ENCODE measurements around the gene PRAME.
"Not testable (repeated sequence)": the region's sequence is repeated elsewhere in the genome, so short reads cannot be mapped to it uniquely, and the experiment has no call there.

The PRAME gene

DNA sequence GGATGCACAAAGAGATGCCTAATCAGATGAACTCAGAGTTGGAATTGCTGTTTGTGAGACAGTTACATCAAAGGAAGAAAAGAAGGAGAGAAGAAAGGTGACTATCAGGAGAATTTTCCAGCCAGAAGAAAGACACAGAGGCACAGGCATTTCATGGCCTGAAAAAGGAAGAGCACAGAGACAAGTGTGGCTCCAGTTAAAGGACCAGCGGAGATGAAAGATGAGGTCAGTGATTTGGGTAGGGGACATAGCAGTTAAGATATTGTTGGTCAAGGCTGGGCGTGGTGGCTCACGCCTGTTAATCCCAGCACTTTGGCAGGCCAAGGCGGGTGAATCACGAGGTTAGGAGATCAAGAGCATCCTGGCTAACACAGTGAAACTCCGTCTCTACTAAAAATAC lies 35.6 kb downstream of the PRAME start:
- no peak for DNase-seq (ENCODE audit: low read depth in 3 of 3, low spot score in 1 of 3)

DNA sequence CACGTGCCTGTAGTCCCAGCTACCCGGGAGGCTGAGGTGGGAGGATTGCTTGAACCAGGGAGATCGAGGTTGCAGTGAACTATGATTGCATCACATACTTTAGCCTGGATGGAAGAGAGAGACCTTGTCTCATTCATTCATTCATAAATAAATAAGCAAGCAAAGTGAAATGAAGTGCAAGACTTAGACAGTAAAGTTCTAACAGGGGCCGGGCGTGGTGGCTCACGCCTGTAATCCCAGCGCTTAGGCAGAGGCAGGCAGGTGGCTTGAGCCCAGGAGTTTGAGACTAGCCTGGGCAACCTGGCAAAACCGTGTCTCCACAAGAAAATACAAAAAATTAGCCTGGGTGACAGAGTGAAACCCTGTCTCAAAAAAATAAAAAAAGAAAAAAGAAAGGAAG lies 37.4 kb downstream of the PRAME start:
- DNase-seq (ENCODE audit: low read depth in 3 of 3, low spot score in 1 of 3), result no peak

DNA sequence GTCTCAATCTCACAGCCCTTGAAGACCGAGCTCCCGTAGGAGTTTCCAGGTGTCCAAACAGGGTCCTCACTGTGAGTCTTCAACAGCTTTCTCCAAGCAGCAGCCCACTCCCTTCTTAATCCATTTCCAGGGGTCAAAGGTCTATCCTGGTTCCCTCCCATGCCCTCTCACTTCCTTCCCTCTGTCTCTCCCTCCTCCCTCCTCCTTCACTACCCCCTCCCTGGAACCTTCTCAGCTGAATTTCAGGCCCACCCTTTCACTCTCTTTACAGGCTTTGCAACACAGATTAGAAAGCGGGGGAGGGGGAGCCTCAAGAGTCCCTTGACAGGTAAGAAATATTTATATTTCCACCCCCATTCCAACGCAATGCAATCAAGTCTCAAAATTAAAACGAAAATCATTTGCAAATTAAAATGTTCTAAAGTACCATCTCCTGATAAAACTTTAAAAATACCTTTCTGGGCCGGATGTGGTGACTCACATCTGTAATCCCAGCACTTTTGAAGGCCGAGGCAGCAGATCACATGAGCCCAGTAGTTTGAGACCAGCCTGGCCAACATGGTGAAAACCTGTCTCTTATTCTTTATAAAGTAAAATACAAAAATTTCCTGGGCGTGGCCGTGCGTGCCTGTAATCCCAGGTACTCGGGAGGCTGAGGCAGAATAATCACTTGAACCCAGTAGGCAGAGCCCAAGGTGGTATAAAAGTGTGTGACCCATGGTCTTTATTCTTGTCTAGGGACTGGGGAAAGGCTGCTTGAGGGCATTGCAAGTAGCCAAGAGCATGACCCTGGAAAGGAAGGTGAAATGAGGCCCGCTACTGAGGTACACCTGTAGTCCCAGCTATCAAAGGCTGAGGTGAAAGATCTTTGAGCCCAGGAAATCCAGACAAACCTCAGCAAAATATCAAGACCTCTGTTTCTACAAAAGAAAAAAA lies 38.1 kb downstream of the PRAME start:
- no peak for DNase-seq (ENCODE audit: low read depth in 3 of 3, low spot score in 1 of 3)

DNA sequence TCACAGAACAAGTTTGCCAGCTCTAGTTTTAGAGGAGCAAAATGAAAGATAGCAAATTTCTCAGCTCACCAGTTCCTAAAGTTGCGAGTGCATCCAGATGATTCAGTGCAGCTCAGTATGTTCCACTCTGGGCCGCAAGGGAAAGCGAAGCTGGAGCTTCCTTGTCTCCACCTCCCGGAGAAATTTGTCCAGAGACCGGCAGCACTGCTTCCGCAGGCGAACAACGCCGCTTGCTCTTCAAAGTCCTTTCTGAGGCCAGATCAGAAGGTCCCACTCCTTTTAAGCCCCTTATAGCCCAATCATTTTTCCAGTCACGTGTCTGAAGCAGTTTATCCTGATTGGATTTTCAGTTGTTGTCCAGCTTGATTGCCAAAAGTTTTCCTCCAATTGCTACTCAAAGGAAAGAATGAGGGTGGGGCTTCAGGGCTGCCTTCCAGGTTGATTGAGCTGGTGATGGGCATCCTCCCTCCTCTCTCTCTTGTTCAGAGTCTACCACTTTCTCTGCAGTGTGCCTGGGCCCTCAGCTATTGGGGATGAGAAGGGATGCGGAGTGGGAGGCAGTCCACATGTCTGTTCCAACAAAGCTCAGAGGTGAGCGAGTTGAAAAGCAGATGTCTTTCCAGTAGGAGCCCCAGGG lies 38.9 kb downstream of the PRAME start, which contains the start of gene ZNF280A:
Gene ZNF280A (minus strand): TSS at position 251 of the 637 bp plus-strand sequence. CDS start 4,640 bp downstream, outside the sequence.
- DNase-seq (ENCODE audit: low read depth in 3 of 3, low spot score in 1 of 3), result no peak

DNA sequence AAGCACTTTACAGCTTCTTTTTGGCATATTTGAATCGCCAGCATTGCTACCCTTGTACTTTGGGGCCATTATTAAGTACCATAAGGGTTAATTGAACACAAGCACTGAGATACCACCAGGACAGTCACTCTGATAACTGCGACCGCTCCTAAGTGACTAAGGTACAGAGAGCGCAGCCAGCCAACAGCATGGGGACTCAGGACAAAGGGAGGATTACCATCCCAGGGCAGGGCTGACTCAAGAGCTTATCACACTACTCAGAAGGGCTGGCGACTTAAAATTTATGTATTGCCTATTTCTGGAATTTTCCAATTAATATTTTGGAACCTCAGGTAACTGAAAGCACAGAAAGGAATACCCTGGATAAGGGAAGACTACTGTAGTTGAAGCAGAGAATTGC lies 39.5 kb downstream of the PRAME start:
- DNase-seq (ENCODE audit: low read depth in 3 of 3, low spot score in 1 of 3), result no peak

DNA sequence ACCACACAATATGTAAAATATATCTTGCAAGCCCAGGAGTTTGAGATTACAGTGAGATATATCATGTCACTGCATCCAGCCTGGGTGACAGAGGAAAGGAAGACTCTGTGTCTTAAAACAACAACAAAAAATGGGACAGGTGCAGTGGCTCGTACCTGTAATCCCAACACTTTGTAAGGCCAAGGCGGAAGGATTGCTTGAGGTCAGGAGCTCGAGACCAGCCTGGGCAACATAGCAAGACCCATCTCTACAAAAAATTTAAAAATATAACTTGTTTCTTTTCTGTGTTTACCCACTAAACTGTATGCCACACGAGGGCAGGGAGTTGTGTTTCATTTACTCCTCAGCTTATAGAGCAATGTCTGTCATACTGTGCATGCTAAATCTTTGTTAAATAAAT lies 42.1 kb downstream of the PRAME start:
- DNase-seq (ENCODE audit: low read depth in 3 of 3, low spot score in 1 of 3), result no peak

DNA sequence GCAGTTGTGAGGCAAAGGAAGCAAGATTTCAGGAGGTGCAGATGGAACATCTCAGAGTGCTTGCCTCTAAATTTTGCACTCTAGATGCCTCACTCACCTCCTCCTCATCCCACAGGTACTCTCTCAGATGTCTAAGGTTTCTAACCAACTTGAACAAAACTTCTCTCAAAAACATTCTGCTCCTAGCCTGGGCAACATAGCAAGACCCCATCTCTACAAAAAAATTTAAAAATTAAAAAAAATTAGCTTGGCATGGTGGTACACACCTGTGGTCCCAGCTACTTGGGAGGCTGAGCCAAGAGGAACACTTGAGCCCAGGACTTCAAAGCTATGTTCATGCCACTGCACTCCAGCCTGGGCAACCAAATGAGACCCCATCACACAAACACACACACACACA lies 43.2 kb downstream of the PRAME start:
- DNase-seq (ENCODE audit: low read depth in 3 of 3, low spot score in 1 of 3), result no peak

DNA sequence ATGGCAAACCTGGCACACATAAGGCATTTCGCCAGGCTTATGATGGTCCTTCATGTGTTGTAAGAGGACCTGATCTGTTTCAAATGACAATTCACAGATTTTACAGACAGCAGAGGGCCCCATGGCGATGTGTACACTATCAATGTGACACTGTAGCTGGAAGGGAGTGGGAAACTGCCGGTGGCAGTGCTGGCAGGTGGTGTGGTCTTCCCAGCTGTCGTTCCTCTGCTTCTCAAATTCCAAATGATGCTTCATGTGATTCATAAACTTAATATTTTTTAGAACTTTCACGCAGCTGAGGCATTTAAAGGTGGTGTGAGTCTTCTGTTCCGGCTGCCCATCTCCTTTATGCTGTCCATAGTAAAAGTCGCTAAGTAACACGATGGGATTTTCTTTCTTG lies 44.6 kb downstream of the PRAME start:
- DNase-seq (ENCODE audit: low read depth in 3 of 3, low spot score in 1 of 3), result not testable (repeated sequence)

DNA sequence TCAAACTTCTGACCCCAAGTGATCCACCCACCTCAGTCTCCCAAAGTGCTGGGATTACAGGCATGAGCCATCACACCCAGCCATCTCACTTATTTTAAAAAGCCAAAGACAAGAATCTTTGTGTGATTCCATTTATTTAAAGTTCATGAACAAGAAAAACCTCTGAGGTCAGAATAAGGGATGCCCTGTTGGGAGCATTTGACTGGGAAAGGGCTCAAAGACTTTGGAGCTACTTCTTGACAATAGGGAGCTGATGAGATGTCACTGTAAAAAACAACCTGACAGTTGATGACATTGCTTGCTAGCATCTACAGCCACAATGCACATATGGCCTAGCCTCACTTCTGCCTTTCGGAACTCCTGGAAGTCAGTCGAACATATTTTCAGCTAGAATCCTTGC lies 45.4 kb downstream of the PRAME start:
- DNase-seq (ENCODE audit: low read depth in 3 of 3, low spot score in 1 of 3), result no peak

DNA sequence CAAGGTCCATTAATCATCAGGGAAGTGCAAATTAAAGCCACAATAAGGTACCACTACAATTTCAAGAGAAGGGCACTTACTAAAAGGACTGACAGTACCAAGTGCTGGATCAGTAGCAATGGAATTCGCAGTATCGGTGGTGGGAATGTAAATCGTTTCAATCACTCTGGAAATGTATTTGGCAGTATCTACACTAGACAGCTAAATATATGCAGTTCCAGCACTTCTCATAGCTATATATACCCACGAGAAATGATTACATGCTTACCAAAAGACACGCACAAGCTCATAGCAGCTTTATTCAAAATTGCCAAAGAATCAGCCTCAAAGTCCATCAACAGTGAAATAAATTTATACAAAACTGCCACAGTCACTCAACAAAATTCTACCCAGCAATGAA lies 46.1 kb downstream of the PRAME start:
- no peak for DNase-seq (ENCODE audit: low read depth in 3 of 3, low spot score in 1 of 3)

DNA sequence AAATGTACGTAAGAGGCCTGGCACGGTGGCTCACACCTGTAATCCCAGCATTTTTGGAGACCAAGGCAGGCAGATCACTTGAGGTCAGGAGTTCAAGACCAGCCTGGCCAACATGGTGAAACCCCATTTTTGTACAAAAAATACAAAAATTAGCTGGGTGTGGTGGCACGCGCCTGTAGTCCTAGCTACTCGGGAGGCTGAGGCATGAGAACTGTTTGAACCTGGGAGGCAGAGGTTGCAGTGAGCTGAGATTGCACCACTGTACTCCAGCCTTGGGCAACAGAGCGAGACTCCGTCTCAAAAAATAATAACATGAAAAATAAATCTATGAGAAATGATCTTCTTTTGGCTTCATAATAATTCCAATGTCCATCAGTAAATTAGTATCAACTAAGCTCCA lies 48.2 kb downstream of the PRAME start:
- DNase-seq (ENCODE audit: low read depth in 3 of 3, low spot score in 1 of 3), result not testable (repeated sequence)

DNA sequence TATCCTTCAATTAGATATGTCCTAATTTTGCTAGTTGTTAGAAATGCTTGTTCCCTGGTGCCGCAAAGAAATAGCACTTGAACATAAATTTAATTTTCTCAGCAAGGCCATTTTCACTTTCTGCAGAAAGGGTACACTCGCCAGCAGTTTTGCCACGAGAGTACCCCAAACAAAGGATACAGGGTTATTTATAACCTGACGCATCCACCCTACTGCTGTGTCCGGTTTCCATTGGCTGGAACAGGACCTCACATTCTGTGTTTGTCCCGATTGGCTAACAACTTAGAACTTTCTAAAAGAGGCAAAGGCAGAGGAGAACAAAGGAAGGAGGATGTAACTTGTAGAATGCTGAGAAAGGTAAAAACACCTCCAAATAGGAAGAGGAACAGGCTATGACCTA lies 49.2 kb downstream of the PRAME start:
- not testable (repeated sequence) for DNase-seq (ENCODE audit: low read depth in 3 of 3, low spot score in 1 of 3)

DNA sequence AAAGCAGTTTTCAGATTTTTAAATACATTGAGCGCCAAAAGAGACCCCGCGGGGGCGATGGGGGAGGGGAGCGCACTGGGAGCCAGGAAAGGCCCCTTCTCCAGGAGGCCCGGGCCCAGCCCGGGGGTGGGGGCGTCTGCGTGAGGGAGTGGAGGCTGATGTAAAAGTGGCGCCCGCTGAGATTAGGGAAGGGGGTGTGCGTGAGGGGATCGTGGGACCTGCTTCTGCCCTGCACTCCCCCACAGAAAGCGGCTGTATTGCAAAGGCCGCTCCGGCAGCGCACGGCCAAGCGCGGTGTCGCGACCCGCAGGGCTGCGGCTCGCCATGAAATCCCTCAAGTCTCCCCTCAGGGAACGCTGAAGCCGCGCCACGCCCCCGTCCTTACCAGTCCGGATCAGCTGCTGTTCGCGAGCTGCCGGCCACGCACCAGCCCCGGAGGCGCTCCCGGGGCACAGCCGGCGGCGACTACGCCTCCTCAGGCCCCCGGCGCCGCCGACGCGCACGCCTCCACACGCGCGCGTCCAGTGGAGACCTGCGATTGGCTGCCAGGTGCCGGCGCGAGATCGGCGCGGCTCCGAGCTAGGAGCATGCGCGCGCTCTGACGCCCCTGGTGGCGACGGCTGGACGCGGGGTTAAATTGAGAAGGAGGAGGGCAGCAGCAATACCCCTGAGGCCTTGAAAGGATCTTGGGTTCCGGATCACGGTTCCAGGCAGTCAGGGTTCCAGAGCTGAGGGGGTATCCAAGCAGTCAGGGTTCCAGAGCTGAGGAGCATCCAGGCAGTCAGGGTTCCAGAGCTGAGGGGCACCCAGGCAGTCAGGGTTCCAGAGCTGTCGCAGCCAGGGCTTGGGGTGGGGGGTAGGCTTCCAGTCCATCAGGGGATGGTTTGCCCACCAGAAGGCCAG lies 50.5 kb downstream of the PRAME start, which contains the start of gene ZNF280B:
Gene ZNF280B (minus strand): TSS at position 469 of the 903 bp plus-strand sequence. CDS start 19,344 bp downstream, outside the sequence.
- peak; percentile 32 to 74 (median 60) for DNase-seq (ENCODE audit: low read depth in 3 of 3, low spot score in 1 of 3)

DNA sequence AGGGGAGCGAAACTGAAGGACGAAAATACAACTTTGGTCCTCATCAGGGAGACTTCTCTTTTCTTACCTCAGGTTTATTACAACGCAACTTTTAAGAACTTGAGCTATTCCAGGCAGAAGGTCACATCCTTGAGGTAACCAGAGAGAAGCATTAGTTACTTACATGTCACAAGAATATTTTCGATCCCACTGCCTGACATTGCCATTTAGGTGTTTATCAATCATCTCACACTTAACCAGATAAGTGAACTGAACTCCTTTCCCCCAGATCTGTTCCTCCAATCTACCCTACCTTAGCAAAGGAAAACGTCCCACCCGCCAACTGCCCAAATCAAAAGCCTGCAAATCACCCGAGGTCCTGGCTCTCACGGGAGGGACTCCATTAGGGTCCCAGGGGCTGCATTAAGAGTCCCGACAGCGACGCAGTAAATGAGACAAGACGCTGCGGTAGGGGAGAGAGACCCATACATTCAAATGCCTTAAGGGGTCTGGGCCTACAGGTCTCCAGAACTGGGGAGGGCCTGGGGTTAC lies 51.3 kb downstream of the PRAME start:
- no peak for DNase-seq (ENCODE audit: low read depth in 3 of 3, low spot score in 1 of 3)

DNA sequence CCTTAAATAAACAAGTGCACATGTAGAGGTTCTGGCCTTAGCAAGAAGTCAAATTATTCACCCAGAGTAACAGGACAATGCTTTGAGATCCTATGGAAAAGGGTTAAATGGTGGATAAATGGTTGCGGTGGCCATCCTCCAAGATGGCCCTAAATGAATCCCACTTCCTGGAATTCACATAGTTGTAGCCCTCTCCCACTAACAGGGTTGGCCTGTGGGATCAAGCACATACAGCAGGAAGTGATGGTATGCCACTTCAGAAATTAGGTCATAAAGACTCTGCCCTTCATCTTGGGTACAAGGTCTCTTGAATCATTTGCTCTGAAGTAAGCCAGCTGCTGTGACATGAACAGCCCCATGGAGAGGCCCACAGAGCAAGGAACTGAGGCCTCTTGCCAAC lies 52.3 kb downstream of the PRAME start:
- no peak for DNase-seq (ENCODE audit: low read depth in 3 of 3, low spot score in 1 of 3)

DNA sequence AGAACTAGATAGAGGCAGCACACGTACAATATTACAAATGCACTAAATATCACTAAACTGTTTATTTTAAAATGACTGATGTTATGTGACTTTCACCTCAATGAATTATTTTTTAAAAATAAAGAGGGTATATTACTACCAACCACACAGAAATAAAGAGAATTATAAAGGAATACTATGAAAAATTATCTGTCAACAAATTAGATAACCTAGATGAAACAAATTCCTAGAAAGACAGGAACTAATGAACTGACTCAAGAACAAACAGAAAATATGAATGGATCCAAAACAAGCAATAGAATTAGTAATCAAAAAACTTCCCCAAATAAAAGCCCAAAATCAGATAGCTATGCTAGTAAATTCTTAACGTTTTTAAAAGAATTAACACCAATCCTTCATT lies 60.8 kb downstream of the PRAME start:
- DNase-seq (ENCODE audit: low read depth in 3 of 3, low spot score in 1 of 3), result no peak
